Suppressor macrophage (primary cell): ENCODE data around the gene MYL9.

ENCODE experiments used
- DNase-seq, 4 experiments: peaks; one replicate each; pipeline ENCODE4 v3.0.0-alpha.2; 2020 to 2022

The MYL9 gene

GRCh38 chr20:36585410-36586125 is 44.2 kb downstream of the MYL9 start:
- DNase-seq = no peak

GRCh38 chr20:36587388-36588070 is 46.2 kb downstream of the MYL9 start:
- no peak for DNase-seq

- no peak for DNase-seq
Measured at GRCh38 chr20:36591281-36591680, 50.0 kb downstream of the MYL9 start.

GRCh38 chr20:36591854-36592641 is 50.7 kb downstream of the MYL9 start:
- peak in 1 of 4 experiments; percentile 33 for DNase-seq

GRCh38 chr20:36593347-36593929 is 52.1 kb downstream of the MYL9 start:
- DNase-seq = peak in 1 of 4 experiments; percentile 11

- DNase-seq = peak; percentile 36 to 70 (median 60)
Measured at GRCh38 chr20:36599912-36600345, 58.6 kb downstream of the MYL9 start.
